Skeletal muscle cell (primary cell): ENCODE measurements around the gene KLHL28.
"Not testable (repeated sequence)": the region's sequence is repeated elsewhere in the genome, so short reads cannot be mapped to it uniquely, and the experiment has no call there.

Experiments used
- DNase-seq: peaks from one replicate; pipeline ENCODE4 v3.0.0-alpha.2; 2010; ENCODE audit warnings: low read depth
- H3K4me3 ChIP-seq: 2 replicates; pipeline ENCODE4 v1.5.1; 2011; ENCODE audit warnings: low read depth, mild to moderate bottlenecking, control low read depth, low read length, moderate library complexity

The KLHL28 gene

GRCh38 chr14:44912041-44912869, 49.5 kb downstream of the KLHL28 start:
- peak overlapping the region; percentile 45 for H3K4me3 ChIP-seq
- DNase-seq, result no peak

- H3K4me3 ChIP-seq, result no peak overlapping the region
- DNase-seq, result no peak
Observed at GRCh38 chr14:44910821-44911220, 50.9 kb downstream of the KLHL28 start.

DNA sequence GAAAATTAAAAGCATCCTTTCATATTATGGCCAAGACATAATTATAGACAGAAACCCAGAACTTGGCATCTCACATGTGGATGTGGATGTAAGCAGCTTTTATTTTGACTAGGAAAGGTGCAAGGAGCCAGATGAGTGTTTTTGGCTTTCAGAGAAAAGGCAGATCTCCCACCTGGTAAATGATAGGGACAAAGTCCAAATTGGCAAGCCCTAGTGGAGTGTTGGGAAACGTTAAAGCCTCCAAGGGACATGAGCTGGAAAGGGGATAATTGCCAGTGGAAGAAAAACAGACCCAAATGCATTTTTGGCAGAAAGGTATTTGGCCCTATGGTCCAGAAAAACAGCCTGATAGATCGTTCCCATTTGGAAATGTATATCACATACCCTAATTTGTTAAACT, 60.1 kb downstream of the KLHL28 start:
- H3K4me3 ChIP-seq, result no peak overlapping the region
- no peak for DNase-seq

- no peak for DNase-seq
- H3K4me3 ChIP-seq, result no peak overlapping the region
Observed at GRCh38 chr14:44898551-44898950, 63.2 kb downstream of the KLHL28 start.

DNA sequence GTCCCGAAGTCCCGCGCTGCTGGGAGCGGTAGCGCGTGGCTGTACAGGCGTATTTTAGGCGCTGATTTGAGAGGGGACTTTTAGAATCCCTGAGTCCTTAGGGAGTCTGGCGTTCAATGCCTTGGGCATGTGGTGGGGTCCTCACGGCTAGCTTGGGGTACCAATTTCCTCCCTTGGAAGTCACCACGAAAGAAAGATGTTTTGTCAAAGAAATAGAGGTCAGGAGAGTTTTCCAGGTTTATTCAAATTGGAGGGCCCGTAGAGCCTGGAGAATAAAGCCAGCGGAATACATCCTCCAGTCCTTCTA, 63.9 kb downstream of the KLHL28 start:
- peak overlapping the region; percentile 81 for H3K4me3 ChIP-seq

DNA sequence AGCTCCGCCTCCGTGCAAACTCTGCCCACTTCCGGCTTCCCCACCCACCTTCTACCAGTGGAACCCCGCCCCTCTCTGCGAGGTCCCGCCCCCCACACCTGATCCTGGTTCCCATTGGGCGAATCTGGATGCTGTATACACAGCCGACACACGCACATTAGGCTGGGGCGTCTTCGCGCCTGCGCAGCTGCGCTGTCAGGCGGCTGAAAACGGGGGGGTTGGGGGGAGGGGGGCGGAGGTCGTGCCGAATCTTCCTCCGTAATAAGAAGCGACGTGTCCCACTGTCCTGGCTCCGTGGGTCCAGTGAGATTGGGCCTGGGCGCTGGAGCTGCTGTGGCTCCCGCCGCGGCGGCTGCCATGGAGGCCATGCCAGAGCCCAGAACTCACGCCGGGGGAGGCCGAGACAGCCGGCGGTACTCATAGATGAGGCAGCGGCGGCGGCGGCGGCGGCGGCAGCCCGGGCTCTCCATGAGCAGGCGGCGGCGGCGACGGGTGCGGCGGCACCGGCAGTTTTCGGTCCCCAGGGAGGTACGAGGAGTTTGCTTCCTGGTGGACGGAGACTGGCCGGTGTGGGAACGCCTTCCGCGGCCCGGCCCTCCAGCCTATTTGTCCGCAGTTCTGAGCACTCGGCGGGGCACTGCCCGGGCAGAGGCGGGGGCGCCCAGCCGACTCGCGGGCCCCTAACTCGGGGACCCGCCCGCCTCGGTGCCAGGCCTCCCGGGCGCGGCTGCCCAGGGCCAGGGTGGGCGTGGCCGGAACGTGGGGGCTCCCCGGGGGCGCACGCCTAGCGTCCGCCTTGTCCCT, 64.5 kb downstream of the KLHL28 start:
- H3K4me3 ChIP-seq, result peak overlapping the region; percentile 81
- peak; percentile 90 for DNase-seq

More for the DNA sequence above, 63.9 kb downstream of the KLHL28 start:
- DNase-seq, result no peak

DNA sequence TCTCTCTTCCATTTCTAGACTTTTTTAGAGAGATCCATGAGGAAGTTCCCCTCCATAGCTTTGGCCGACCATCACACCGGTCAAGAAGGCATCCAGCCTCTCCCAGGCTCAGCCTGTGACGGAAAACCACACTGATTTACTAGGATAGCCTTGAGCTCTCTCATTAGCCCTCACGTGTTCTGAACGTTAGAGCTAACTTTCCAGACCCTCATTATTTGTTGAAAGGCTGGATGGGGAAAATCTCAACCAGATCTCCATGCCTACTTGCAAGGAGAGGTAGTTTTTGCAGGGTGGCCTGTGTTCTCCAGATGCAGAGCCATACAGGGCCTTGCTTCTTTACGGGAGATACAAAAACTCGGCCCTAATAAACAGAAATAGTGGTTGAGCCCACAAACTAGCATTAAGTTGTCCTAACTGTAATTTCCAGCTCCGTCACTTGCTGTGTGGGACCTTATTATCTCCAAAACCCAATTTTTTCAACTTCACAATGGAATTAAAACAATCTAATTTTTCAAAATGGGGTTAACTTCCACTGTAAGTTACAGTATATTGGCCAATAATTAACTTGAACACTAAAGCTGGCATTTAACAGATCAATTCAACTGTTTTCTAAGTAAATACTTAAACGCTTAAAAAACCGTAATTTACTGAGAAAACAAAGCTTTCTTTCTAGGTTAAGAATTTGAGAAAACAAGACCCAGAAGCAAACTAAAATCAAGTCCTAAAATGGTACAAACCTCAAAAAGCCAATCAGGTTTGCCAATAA, 65.3 kb downstream of the KLHL28 start:
- H3K4me3 ChIP-seq, result peak overlapping the region; percentile 81
- no peak for DNase-seq

- DNase-seq, result peak; percentile 35
Observed at GRCh38 chr14:44895716-44896115, 66.0 kb downstream of the KLHL28 start.

DNA sequence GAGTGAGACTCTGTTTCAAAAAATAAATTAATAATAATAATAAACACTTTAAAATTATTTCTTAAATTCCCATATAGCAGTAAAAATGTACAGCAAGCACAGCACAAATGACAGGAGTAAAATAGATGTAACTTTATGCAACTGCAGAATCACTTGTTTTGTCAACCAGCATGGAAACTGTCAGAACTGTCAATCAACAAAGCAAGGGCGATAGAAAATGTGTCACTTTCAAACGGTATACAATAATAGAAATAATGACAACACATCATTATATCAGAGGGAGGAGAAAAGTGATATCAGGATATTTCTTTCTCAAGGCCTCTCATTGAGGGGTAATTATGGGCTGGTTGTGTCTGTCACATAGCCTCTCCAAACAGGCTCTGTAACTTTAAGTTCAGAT, 68.2 kb downstream of the KLHL28 start:
- no peak overlapping the region for H3K4me3 ChIP-seq
- no peak for DNase-seq

More at GRCh38 chr14:44895716-44896115, 66.0 kb downstream of the KLHL28 start:
- no peak overlapping the region for H3K4me3 ChIP-seq

DNA sequence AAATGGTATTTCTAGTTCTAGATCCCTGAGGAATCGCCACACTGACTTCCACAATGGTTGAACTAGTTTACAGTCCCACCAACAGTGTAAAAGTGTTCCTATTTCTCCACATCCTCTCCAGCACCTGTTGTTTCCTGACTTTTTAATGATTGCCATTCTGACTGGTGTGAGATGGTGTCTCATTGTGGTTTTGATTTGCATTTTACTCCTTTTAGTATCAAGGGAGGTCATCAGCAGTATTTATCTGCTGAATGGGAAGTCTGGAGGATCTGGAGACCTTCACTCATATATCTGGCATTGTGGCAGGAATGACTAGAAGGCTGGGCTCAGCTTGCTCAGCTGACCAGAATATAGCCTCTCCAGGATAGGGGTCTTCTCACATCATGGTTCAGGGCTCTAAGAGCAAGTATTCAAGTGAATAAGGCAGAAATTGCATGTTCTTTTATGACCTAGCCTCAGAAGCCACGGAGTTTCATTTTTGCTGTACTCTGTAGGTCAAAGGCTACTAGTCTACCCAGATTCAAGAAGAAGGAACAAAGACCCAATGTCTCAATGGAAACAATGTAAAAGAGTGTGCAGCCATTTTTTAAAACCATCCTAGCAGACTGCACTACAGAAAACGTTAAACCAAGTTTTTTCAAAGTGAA, 69.9 kb downstream of the KLHL28 start:
- not testable (repeated sequence) for H3K4me3 ChIP-seq, DNase-seq

DNA sequence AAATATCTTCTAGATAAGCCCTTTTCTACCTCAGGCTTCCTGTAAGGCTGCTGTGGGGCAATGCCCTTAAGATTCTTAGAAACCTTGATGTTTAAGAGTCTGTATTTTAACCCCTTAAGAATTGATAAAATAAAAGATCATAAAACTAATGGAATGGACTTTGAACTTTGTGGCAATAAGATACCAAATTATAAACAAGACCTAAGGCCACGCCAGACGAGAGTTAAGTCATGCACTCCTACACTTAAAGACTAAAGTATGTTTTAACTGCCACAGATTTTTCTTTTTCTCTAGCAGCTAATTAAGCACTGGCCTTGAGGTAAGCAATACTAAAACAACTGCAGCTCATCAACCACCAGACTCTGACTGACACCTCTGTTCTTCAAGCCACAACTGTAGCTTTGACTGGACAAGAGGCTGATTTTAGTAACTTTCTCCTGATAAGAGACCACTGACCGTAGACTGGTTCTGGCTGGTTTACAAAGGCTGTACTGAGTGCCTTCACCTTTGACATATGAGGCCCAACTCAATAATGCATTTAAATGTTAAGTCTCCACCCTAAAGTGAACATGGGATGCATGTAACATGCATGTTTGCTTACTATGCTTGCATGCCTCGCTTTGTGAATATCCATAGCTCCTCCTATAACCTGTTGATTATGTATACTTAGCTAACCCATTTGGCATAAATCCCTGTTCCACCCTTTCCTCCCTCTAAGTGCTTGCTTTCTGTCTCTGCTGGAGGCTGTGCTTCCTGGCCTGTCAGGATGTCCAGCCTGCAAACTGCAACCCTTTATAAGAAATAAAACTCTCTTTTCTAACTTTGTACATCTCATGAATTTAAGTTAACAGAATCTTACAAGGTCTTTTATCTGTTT, 71.9 kb downstream of the KLHL28 start:
- no peak overlapping the region for H3K4me3 ChIP-seq
- DNase-seq, result no peak

DNA sequence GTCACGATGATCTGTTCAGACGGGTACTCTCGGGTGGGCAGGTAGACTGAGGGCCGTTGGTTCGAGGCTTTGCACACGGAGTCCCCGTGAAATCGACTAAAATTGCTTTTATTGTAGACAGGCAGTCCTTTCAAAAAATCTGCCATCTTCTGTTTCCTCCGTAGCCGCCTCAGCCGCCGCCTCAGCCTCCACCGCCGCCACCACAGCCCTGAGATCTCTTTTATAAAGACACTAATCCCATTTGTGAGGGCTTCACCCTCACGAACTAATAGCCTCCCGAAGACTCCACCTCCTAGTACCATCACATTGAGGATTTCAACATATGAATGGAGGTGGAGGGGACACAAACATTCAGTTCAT, 74.2 kb downstream of the KLHL28 start:
- no peak for DNase-seq
- no peak overlapping the region for H3K4me3 ChIP-seq

DNA sequence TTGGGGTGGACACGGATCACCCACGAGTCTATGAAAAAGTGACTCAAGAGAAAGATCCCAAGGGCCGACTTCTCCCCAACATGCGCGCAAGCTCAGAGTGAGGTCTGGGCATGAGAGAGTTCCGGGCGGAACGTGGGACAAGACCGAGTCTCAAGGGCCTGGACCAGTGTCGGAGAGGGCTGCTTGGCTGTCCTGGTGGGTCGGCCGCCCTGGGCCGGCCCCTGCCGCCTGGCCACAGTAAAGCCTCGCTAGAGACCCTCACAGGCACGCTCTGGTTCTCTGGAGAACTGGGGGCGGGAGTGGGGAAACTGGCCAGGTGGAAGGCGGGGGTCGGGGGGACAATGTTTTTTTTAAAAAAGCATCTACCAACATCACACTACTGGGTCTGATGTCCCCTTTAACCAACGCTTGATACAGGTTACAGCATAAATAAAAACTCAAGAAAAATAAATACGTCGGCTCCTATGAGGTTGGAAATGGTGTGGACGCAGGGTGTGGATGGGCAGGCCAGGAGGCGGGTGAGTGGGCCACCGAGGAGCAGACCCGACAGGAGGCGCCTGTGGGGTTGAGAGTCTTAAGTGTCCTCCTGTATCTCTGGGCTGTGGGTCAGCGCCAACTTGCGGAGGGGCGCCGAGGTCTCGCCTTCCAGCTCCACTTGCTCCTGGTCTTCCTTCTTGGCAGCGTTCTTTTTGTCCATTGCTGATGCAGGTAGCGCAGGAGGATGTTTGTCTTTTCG, 74.7 kb downstream of the KLHL28 start:
- DNase-seq, result no peak
- no peak overlapping the region for H3K4me3 ChIP-seq

- no peak for DNase-seq
- H3K4me3 ChIP-seq, result no peak overlapping the region
Observed at GRCh38 chr14:44880791-44881190, 81.0 kb downstream of the KLHL28 start.
